ENCODE results near the gene GP1BA. TPM values are rescaled to one million over a fixed set of nuclear protein-coding genes. Genes with fewer than 3 reads are reported as not detected.

Gene GP1BA
- total and polyA plus RNA-seq, 7 experiments from 2014 or later: 1.6 TPM; not detected in 6

DNA sequence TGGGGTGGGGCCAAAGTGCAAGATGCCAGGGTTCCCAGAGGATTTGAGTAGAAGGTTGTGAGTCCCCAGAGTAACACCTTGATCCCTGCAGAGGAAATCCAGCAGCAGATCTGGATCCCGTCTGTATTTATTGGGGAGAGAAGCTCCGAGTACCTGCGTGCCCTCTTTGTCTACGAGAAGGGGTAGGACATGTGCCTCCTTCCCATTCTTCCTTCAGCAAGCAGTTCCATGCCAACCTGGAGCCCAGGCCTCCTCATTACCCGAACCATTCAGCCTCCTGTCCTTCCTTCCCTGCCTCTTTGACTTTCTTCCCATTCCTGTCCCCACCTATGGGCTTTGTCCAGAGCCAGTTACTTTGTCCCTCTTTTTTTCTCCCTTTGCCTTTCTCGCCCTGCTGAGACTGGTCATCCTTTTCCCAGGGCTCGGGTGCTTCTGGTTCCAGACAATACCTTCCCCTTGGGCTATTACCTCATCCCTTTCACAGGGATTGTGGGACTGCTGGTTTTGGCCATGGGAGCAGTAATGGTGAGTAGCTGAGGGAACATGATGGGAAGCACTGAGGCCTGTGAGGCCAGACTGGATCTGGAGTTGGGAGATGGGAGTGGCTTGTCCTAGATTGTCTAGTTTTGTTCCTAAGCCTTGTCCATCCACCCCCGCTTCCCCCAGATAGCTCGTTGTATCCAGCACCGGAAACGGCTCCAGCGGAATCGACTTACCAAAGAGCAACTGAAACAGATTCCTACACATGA is 10.9 kb downstream of the GP1BA start:
- Histone ChIP-seq H3K36me3 (ENCODE audit: control insufficient read depth in 2 of 3, insufficient read depth in 3 of 3, low read length in 3 of 3) (peaks cover 14 to 58% (median 16%) of the 10 kb centered on the region in 3 experiments), H3K4me3 (ENCODE audit: low read length) (peak overlapping the region; percentile 89), H3K4me1 (ENCODE audit: control insufficient read depth in 2 of 2, insufficient read depth in 2 of 2, low read length in 2 of 2) (peaks cover 64% of the 10 kb centered on the region in 2 donors), H3K27me3 (ENCODE audit: control insufficient read depth in 2 of 2, insufficient read depth in 2 of 2, low read length in 2 of 2) (no peaks in the 10 kb centered on the region), H3K9me3 (ENCODE audit: control insufficient read depth in 2 of 3, low read length in 3 of 3) (no peaks in the 10 kb centered on the region), H3K27ac (ENCODE audit: low read depth, low read length) (peak overlapping the region; percentile 89)
- Mint-ChIP-seq H3K36me3 (peaks cover 5 to 68% (median 42%) of the 10 kb centered on the region in 5 donors), H3K27me3 (peaks cover 0 to 2% (median 0%) of the 10 kb centered on the region in 5 donors), H3K4me3 (peak overlapping the region; percentile 59 to 100 (median 98)), H3K4me1 (peaks cover 63 to 82% (median 74%) of the 10 kb centered on the region in 7 donors), H3K9me3 (peaks cover 0 to 6% (median 0%) of the 10 kb centered on the region in 11 donors), H3K27ac (peak overlapping the region; percentile 72 to 98 (median 92))
- ChIA-PET CTCF (interaction anchor here (0.7 to 1.5 kb wide), 3 partner anchors 9 to 85 kb away, joined by 3 to 5 read pairs (median 3); partner anchors contain the start of gene SPAG7), POLR2A (interaction anchor here (0.7 to 13.0 kb wide), 8 partner anchors 25 to 1254 kb away, joined by 3 to 278 read pairs (median 3); partner anchors contain the start of genes INCA1, KIF1C, PLD2 and SPAG7)
- no peak for DNase-seq
- no peak for ATAC-seq
- intact Hi-C loops (cut with micrococcal nuclease): loop anchor here (10.0 kb wide), 2 partner anchors 252 to 1712 kb away; partner anchors contain the start of genes ZNF594 (in 2 of the 2), C17orf100 (in 1 of the 2) and MED31 (in 1 of the 2)

GRCh38 chr17:4944163-4944553 is 12.1 kb downstream of the GP1BA start:
- Histone ChIP-seq H3K27me3 (ENCODE audit: control insufficient read depth in 2 of 2, insufficient read depth in 2 of 2, low read length in 2 of 2) (no peaks in the 10 kb centered on the region), H3K27ac (ENCODE audit: low read depth, low read length) (peak overlapping the region; percentile 89), H3K36me3 (ENCODE audit: control insufficient read depth in 2 of 3, insufficient read depth in 3 of 3, low read length in 3 of 3) (peaks cover 14 to 55% (median 16%) of the 10 kb centered on the region in 3 experiments), H3K4me1 (ENCODE audit: control insufficient read depth in 2 of 2, insufficient read depth in 2 of 2, low read length in 2 of 2) (peaks cover 51 to 52% of the 10 kb centered on the region in 2 donors), H3K4me3 (ENCODE audit: low read length) (peak overlapping the region; percentile 56), H3K9me3 (ENCODE audit: control insufficient read depth in 2 of 3, low read length in 3 of 3) (no peaks in the 10 kb centered on the region)
- Mint-ChIP-seq H3K4me3 (peak overlapping the region; percentile 86 to 100 (median 96)), H3K9me3 (peaks cover 0 to 6% (median 0%) of the 10 kb centered on the region in 11 donors), H3K4me1 (peaks cover 57 to 70% (median 64%) of the 10 kb centered on the region in 7 donors), H3K27ac (peak overlapping the region; percentile 68 to 98 (median 93)), H3K36me3 (peaks cover 5 to 66% (median 42%) of the 10 kb centered on the region in 5 donors), H3K27me3 (peaks cover 0 to 2% (median 0%) of the 10 kb centered on the region in 5 donors)
- DNase-seq (peak in 8 of 9 donors; percentile 52 to 67 (median 61)), ATAC-seq (no peak)
- POLR2A ChIA-PET: interaction anchor here (1.0 to 13.0 kb wide), 5 partner anchors 9 to 229 kb away, joined by 3 to 278 read pairs (median 4); partner anchors contain the start of gene SPAG7
- intact Hi-C loops (cut with micrococcal nuclease): loop anchor here (1.0 to 10.0 kb wide), 3 partner anchors 23 to 1711 kb away; partner anchors contain the start of genes ZNF594 (in 2 of the 2), C17orf100 (in 1 of the 2), MED31 (in 1 of the 2) and SPAG7 (in 1 of the 2)
- CTCF ChIA-PET: interaction anchor here (0.6 to 0.7 kb wide), 2 partner anchors 31 to 45 kb away, joined by 3 read pairs; no protein-coding TSS in a partner anchor

- peaks cover 0 to 2% (median 0%) of the 10 kb centered on the region in 5 donors for H3K27me3 Mint-ChIP-seq
- Histone ChIP-seq H3K4me3 (ENCODE audit: low read length) (peak overlapping the region; percentile 56), H3K36me3 (ENCODE audit: control insufficient read depth in 2 of 3, insufficient read depth in 3 of 3, low read length in 3 of 3) (peaks cover 14 to 50% (median 16%) of the 10 kb centered on the region in 3 experiments), H3K27me3 (ENCODE audit: control insufficient read depth in 2 of 2, insufficient read depth in 2 of 2, low read length in 2 of 2) (no peaks in the 10 kb centered on the region), H3K9me3 (ENCODE audit: control insufficient read depth in 2 of 3, low read length in 3 of 3) (no peaks in the 10 kb centered on the region), H3K27ac (ENCODE audit: low read depth, low read length) (peak overlapping the region; percentile 89), H3K4me1 (ENCODE audit: control insufficient read depth in 2 of 2, insufficient read depth in 2 of 2, low read length in 2 of 2) (peaks cover 50 to 51% of the 10 kb centered on the region in 2 donors)
- intact Hi-C loops (cut with micrococcal nuclease): loop anchor here (1.0 to 10.0 kb wide), 5 partner anchors 23 to 1710 kb away; partner anchors contain the start of genes ZNF594 (in 2 of the 2), C17orf100 (in 1 of the 2), MED31 (in 1 of the 2) and MINK1 (in 1 of the 2)
- CTCF ChIA-PET: interaction anchor here (0.7 to 2.1 kb wide), 2 partner anchors 23 to 45 kb away, joined by 3 to 9 read pairs; partner anchors contain the start of gene SPAG7
- DNase-seq (no peak), ATAC-seq (no peak)
- POLR2A ChIA-PET: interaction anchor here (0.6 to 13.0 kb wide), 7 partner anchors 9 to 53 kb away, joined by 3 to 278 read pairs (median 5); partner anchors contain the start of genes INCA1, KIF1C and SPAG7
- H3K4me3 Mint-ChIP-seq: peak overlapping the region; percentile 86 to 100 (median 96)
- peaks cover 0 to 6% (median 0%) of the 10 kb centered on the region in 11 donors for H3K9me3 Mint-ChIP-seq
- H3K4me1 Mint-ChIP-seq: peaks cover 55 to 68% (median 62%) of the 10 kb centered on the region in 7 donors
- peaks cover 5 to 65% (median 42%) of the 10 kb centered on the region in 5 donors for H3K36me3 Mint-ChIP-seq
- H3K27ac Mint-ChIP-seq: peak overlapping the region; percentile 68 to 98 (median 93)
These were observed 12.6 kb downstream of the GP1BA start for GRCh38 chr17:4944554-4945175.

- H3K4me1 Mint-ChIP-seq: peaks cover 58 to 66% (median 60%) of the 10 kb centered on the region in 7 donors
- peaks cover 5 to 65% (median 37%) of the 10 kb centered on the region in 5 donors for H3K36me3 Mint-ChIP-seq
- peak overlapping the region; percentile 56 for H3K4me3 ChIP-seq (ENCODE audit: low read length)
- no peaks in the 10 kb centered on the region for H3K9me3 ChIP-seq (ENCODE audit: control insufficient read depth in 2 of 3, low read length in 3 of 3)
- H3K36me3 ChIP-seq (ENCODE audit: control insufficient read depth in 2 of 3, insufficient read depth in 3 of 3, low read length in 3 of 3): peaks cover 14 to 48% (median 16%) of the 10 kb centered on the region in 3 experiments
- ChIA-PET CTCF (interaction anchor here (0.6 to 2.1 kb wide), 2 partner anchors 22 to 46 kb away, joined by 3 to 9 read pairs; partner anchors contain the start of gene SPAG7), POLR2A (interaction anchor here (0.5 to 13.0 kb wide), 11 partner anchors 23 to 305 kb away, joined by 3 to 278 read pairs (median 4); partner anchors contain the start of genes C17orf107, CAMTA2, INCA1 and KIF1C)
- ATAC-seq (peak; percentile 32), DNase-seq (peak in 3 of 9 donors; percentile 35 to 83 (median 70))
- H3K27me3 ChIP-seq (ENCODE audit: control insufficient read depth in 2 of 2, insufficient read depth in 2 of 2, low read length in 2 of 2): no peaks in the 10 kb centered on the region
- H3K4me1 ChIP-seq (ENCODE audit: control insufficient read depth in 2 of 2, insufficient read depth in 2 of 2, low read length in 2 of 2): peaks cover 51 to 52% of the 10 kb centered on the region in 2 donors
- H3K4me3 Mint-ChIP-seq: peak overlapping the region; percentile 86 to 100 (median 96)
- H3K27ac Mint-ChIP-seq: peak overlapping the region; percentile 68 to 98 (median 93)
- H3K27me3 Mint-ChIP-seq: peaks cover 0 to 2% (median 0%) of the 10 kb centered on the region in 5 donors
- peak overlapping the region; percentile 89 for H3K27ac ChIP-seq (ENCODE audit: low read depth, low read length)
- intact Hi-C loops (cut with micrococcal nuclease): loop anchor here (5.0 to 10.0 kb wide), 4 partner anchors 113 to 1709 kb away; partner anchors contain the start of genes ZNF594 (in 2 of the 2), C17orf100 (in 1 of the 2), MED31 (in 1 of the 2) and MINK1 (in 1 of the 2)
- peaks cover 0 to 6% (median 0%) of the 10 kb centered on the region in 11 donors for H3K9me3 Mint-ChIP-seq
These were observed 13.3 kb downstream of the GP1BA start for GRCh38 chr17:4945176-4945943.

GRCh38 chr17:4945944-4946280 is 13.8 kb downstream of the GP1BA start:
- no peak for ATAC-seq
- Mint-ChIP-seq H3K9me3 (peaks cover 0 to 6% (median 0%) of the 10 kb centered on the region in 11 donors), H3K36me3 (peaks cover 5 to 62% (median 37%) of the 10 kb centered on the region in 5 donors), H3K27me3 (peaks cover 0 to 2% (median 0%) of the 10 kb centered on the region in 5 donors), H3K4me3 (peak overlapping the region; percentile 92 to 100 (median 96)), H3K4me1 (peaks cover 63 to 70% (median 64%) of the 10 kb centered on the region in 7 donors), H3K27ac (peak overlapping the region in 8 of 9 donors; percentile 92 to 98 (median 94))
- ChIA-PET POLR2A (interaction anchor here (0.5 to 13.0 kb wide), 11 partner anchors 22 to 304 kb away, joined by 3 to 278 read pairs (median 4); partner anchors contain the start of genes C17orf107, CAMTA2, INCA1 and KIF1C), CTCF (interaction anchor here (0.6 to 2.1 kb wide), 2 partner anchors 21 to 46 kb away, joined by 3 to 9 read pairs; partner anchors contain the start of gene SPAG7)
- H3K4me1 ChIP-seq (ENCODE audit: control insufficient read depth in 2 of 2, insufficient read depth in 2 of 2, low read length in 2 of 2): peaks cover 51 to 57% of the 10 kb centered on the region in 2 donors
- H3K36me3 ChIP-seq (ENCODE audit: control insufficient read depth in 2 of 3, insufficient read depth in 3 of 3, low read length in 3 of 3): peaks cover 14 to 46% (median 16%) of the 10 kb centered on the region in 3 experiments
- no peak for DNase-seq
- no peaks in the 10 kb centered on the region for H3K9me3 ChIP-seq (ENCODE audit: control insufficient read depth in 2 of 3, low read length in 3 of 3)
- no peaks in the 10 kb centered on the region for H3K27me3 ChIP-seq (ENCODE audit: control insufficient read depth in 2 of 2, insufficient read depth in 2 of 2, low read length in 2 of 2)
- H3K27ac ChIP-seq (ENCODE audit: low read depth, low read length): peak overlapping the region; percentile 89
- intact Hi-C loops (cut with micrococcal nuclease): loop anchor here (2.0 to 10.0 kb wide), 5 partner anchors 113 to 1709 kb away; partner anchors contain the start of genes MINK1 (in 2 of the 2), ZNF594 (in 2 of the 2), C17orf100 (in 1 of the 2) and MED31 (in 1 of the 2)
- peak overlapping the region; percentile 98 for H3K4me3 ChIP-seq (ENCODE audit: low read length)
